Activated gamma-delta T cell (primary cell): Measurements from ENCODE around the gene AMN1.
"Not testable (repeated sequence)": the region's sequence is repeated elsewhere in the genome, so short reads cannot be mapped to it uniquely, and the experiment has no call there.

Source experiments
- DNase-seq: peaks from one replicate; lab custom pipeline; 2025; lab: John Stamatoyannopoulos, UW
- total RNA-seq, 2 donors: gene quantifications; one replicate each; lab custom pipeline; 2026; lab: John Stamatoyannopoulos, UW

The AMN1 gene
- 14.0 to 14.1 reads per million in 2 donors for total RNA-seq

GRCh38 chr12:31728917-31729640, at the start of gene AMN1:
TSS of gene AMN1 (minus strand) at chr12:31729021. CDS start at chr12:31729008, 13 bp downstream.
- peak; percentile 94 for DNase-seq

- no peak for DNase-seq
Measured at GRCh38 chr12:31773867-31774266, 45.0 kb upstream of the AMN1 start.

GRCh38 chr12:31773223-31773750, 44.5 kb upstream of the AMN1 start:
- no peak for DNase-seq

- DNase-seq = no peak
Measured at GRCh38 chr12:31772685-31773222, 43.9 kb upstream of the AMN1 start.

GRCh38 chr12:31772186-31772585, 43.4 kb upstream of the AMN1 start:
- no peak for DNase-seq

- no peak for DNase-seq
Measured at GRCh38 chr12:31768046-31768445, 39.2 kb upstream of the AMN1 start.

- DNase-seq = no peak
Measured at GRCh38 chr12:31765931-31766330, 37.1 kb upstream of the AMN1 start.

GRCh38 chr12:31759632-31760459, 31.0 kb upstream of the AMN1 start:
- no peak for DNase-seq

GRCh38 chr12:31758297-31758696, 29.5 kb upstream of the AMN1 start:
- not testable (repeated sequence) for DNase-seq

- DNase-seq = no peak
Measured at GRCh38 chr12:31756977-31757420, 28.2 kb upstream of the AMN1 start.

- DNase-seq = no peak
Measured at GRCh38 chr12:31752450-31752849, 23.6 kb upstream of the AMN1 start.

- DNase-seq = no peak
Measured at GRCh38 chr12:31751085-31751484, 22.3 kb upstream of the AMN1 start.

GRCh38 chr12:31750747-31751039, 21.9 kb upstream of the AMN1 start:
- no peak for DNase-seq

- DNase-seq = no peak
Measured at GRCh38 chr12:31749024-31749704, 20.3 kb upstream of the AMN1 start.

GRCh38 chr12:31745242-31745641, 16.4 kb upstream of the AMN1 start:
- no peak for DNase-seq

- DNase-seq = not testable (repeated sequence)
Measured at GRCh38 chr12:31744363-31744762, 15.5 kb upstream of the AMN1 start.

GRCh38 chr12:31742891-31743290, 14.1 kb upstream of the AMN1 start:
- DNase-seq = no peak

GRCh38 chr12:31740628-31741027, 11.8 kb upstream of the AMN1 start:
- no peak for DNase-seq

GRCh38 chr12:31737763-31738162, 8.9 kb upstream of the AMN1 start:
- no peak for DNase-seq

GRCh38 chr12:31737345-31737744, 8.5 kb upstream of the AMN1 start:
- DNase-seq = no peak

GRCh38 chr12:31736472-31736871, 7.7 kb upstream of the AMN1 start:
- no peak for DNase-seq
